Measurements from ENCODE around the gene CRYBB2.
"Not testable (repeated sequence)": the region's sequence is repeated elsewhere in the genome, so short reads cannot be mapped to it uniquely, and the experiment has no call there.

Gene CRYBB2

GRCh38 chr22:25176799-25177198 is 42.6 kb upstream of the CRYBB2 start:
- no peak for TF ChIP-seq CTCF (IDR thresholded peaks at IDR 0.05; ENCODE audit: insufficient read depth, low read depth, low read length, missing control alignments)
- DNase-seq (ENCODE audit: low read depth) = no peak
- no peak overlapping the region for H3K4me3 ChIP-seq (ENCODE audit: low read length)

GRCh38 chr22:25177226-25177625 is 42.2 kb upstream of the CRYBB2 start:
- no peak overlapping the region for H3K4me3 ChIP-seq (ENCODE audit: low read length)
- no peak for DNase-seq (ENCODE audit: low read depth)
- no peak for TF ChIP-seq CTCF (IDR thresholded peaks at IDR 0.05; ENCODE audit: insufficient read depth, low read depth, low read length, missing control alignments)

- no peak for TF ChIP-seq CTCF (IDR thresholded peaks at IDR 0.05; ENCODE audit: insufficient read depth, low read depth, low read length, missing control alignments)
- no peak for DNase-seq (ENCODE audit: low read depth)
- no peak overlapping the region for H3K4me3 ChIP-seq (ENCODE audit: low read length)
Measured at GRCh38 chr22:25177895-25178294, 41.5 kb upstream of the CRYBB2 start.

GRCh38 chr22:25178348-25178747 is 41.1 kb upstream of the CRYBB2 start:
- DNase-seq (ENCODE audit: low read depth); H3K4me3 ChIP-seq (ENCODE audit: low read length): not testable (repeated sequence)

GRCh38 chr22:25178869-25179631 is 40.4 kb upstream of the CRYBB2 start:
- not testable (repeated sequence) for DNase-seq (ENCODE audit: low read depth); H3K4me3 ChIP-seq (ENCODE audit: low read length)

GRCh38 chr22:25182131-25183110 is 37.0 kb upstream of the CRYBB2 start:
- DNase-seq (ENCODE audit: low read depth) = no peak
- no peak for TF ChIP-seq CTCF (IDR thresholded peaks at IDR 0.05; ENCODE audit: insufficient read depth, low read depth, low read length, missing control alignments)
- H3K4me3 ChIP-seq (ENCODE audit: low read length) = no peak overlapping the region

- no peak overlapping the region for H3K4me3 ChIP-seq (ENCODE audit: low read length)
- DNase-seq (ENCODE audit: low read depth) = no peak
- no peak for TF ChIP-seq CTCF (IDR thresholded peaks at IDR 0.05; ENCODE audit: insufficient read depth, low read depth, low read length, missing control alignments)
Measured at GRCh38 chr22:25183949-25184619, 35.4 kb upstream of the CRYBB2 start.

Data from epithelial cell of esophagus (primary cell).